Subcutaneous abdominal adipose tissue (tissue), 5 donors: Measurements from ENCODE around the gene DLGAP5.

Experiments
- H3K27ac ChIP-seq: one replicate; pipeline ENCODE4 v1.7.0; 2013; ENCODE audit warnings: low read depth, mild to moderate bottlenecking, inconsistent platforms, low read length, moderate library complexity
- H3K27me3 ChIP-seq, 5 donors: one replicate each; pipeline ENCODE4 v1.7.0; 2013; ENCODE audit warnings: low read length in 5 of 5, inconsistent platforms in 1 of 5; ENCODE audit not compliant: control insufficient read depth in 5 of 5, insufficient read depth in 4 of 5
- H3K36me3 ChIP-seq, 5 donors: one replicate each; pipeline ENCODE4 v1.7.0; 2013; ENCODE audit warnings: low read length in 5 of 5; ENCODE audit not compliant: control insufficient read depth in 5 of 5, insufficient read depth in 5 of 5
- H3K4me1 ChIP-seq, 5 donors: one replicate each; pipeline ENCODE4 v1.7.0; 2013; ENCODE audit warnings: low read length in 5 of 5, mild to moderate bottlenecking in 3 of 5, moderate library complexity in 1 of 5; ENCODE audit not compliant: control insufficient read depth in 5 of 5, insufficient read depth in 5 of 5
- H3K4me3 ChIP-seq, 5 donors: one replicate each; pipeline ENCODE4 v1.7.0; 2013; ENCODE audit warnings: low read length in 5 of 5, low read depth in 1 of 5
- H3K9ac ChIP-seq, 5 donors: one replicate each; pipeline ENCODE4 v1.7.0; 2013; ENCODE audit warnings: low read length in 5 of 5, mild to moderate bottlenecking in 4 of 5, moderate library complexity in 3 of 5
- H3K9me3 ChIP-seq, 5 donors: one replicate each; pipeline ENCODE4 v1.7.0; 2013; ENCODE audit warnings: low read length in 5 of 5; ENCODE audit not compliant: control insufficient read depth in 5 of 5
- donor health status: healthy.
- donor health status: healthy.
- donor health status: healthy.
- donor health status: healthy.
- donor health status: healthy.

Gene DLGAP5

GRCh38 chr14:55146425-55146824 lies 45.0 kb downstream of the DLGAP5 start:
- Histone ChIP-seq H3K4me3 (no peak overlapping the region), H3K36me3 (peaks cover 42 to 57% (median 47%) of the 10 kb centered on the region in 5 donors), H3K9ac (no peak overlapping the region), H3K4me1 (peaks cover 0 to 4% (median 0%) of the 10 kb centered on the region in 5 donors), H3K27me3 (no peaks in the 10 kb centered on the region), H3K27ac (peak overlapping the region; percentile 21), H3K9me3 (no peaks in the 10 kb centered on the region)

DNA sequence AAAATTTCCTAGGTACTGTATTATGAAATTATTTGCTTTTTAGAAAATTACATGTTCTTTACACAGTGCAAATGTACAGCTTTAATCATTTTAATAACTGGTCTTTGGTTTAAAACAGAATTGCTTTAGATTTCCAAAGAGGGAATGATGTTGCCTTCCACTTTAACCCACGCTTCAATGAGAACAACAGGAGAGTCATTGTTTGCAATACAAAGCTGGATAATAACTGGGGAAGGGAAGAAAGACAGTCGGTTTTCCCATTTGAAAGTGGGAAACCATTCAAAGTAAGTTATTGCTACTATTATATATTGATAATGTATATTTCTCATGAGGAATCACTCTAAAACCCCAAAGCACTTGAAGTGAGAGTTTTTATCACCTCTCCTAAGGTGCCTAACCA lies 48.9 kb downstream of the DLGAP5 start:
- Histone ChIP-seq H3K27ac (no peak overlapping the region), H3K9me3 (no peaks in the 10 kb centered on the region), H3K9ac (no peak overlapping the region), H3K27me3 (no peaks in the 10 kb centered on the region), H3K4me3 (no peak overlapping the region), H3K4me1 (peaks cover 3 to 18% (median 9%) of the 10 kb centered on the region in 5 donors), H3K36me3 (peaks cover 73 to 90% (median 78%) of the 10 kb centered on the region in 5 donors)

DNA sequence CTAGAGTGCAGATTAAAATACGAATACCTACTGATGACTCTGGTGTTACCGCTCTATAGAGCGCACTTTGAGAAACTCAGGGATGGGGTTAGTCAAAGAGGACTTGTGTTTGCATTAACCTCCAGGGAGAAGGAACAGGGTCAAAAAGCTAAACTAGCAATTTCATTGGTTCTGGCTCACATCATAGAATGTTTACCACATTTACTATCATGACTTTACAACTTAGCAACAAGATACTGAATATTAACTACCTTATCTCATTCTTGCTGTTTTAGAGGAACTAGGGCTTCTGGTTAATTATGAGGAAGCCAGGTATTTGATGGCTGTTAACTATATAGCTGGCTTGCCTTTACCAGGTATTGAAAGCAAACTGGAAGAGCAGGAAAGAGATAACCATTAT lies 49.6 kb downstream of the DLGAP5 start:
- no peak overlapping the region for H3K27ac ChIP-seq
- H3K4me1 ChIP-seq: peaks cover 7 to 24% (median 15%) of the 10 kb centered on the region in 5 donors
- peaks cover 66 to 90% (median 75%) of the 10 kb centered on the region in 5 donors for H3K36me3 ChIP-seq
- H3K9ac ChIP-seq: no peak overlapping the region
- no peaks in the 10 kb centered on the region for H3K9me3 ChIP-seq
- no peak overlapping the region for H3K4me3 ChIP-seq
- H3K27me3 ChIP-seq: no peaks in the 10 kb centered on the region

GRCh38 chr14:55139696-55140509 lies 51.5 kb downstream of the DLGAP5 start:
- Histone ChIP-seq H3K36me3 (peaks cover 50 to 74% (median 68%) of the 10 kb centered on the region in 5 donors), H3K4me3 (no peak overlapping the region), H3K27me3 (no peaks in the 10 kb centered on the region), H3K27ac (peak overlapping the region; percentile 99), H3K9me3 (no peaks in the 10 kb centered on the region), H3K9ac (no peak overlapping the region), H3K4me1 (peaks cover 14 to 34% (median 29%) of the 10 kb centered on the region in 5 donors)

DNA sequence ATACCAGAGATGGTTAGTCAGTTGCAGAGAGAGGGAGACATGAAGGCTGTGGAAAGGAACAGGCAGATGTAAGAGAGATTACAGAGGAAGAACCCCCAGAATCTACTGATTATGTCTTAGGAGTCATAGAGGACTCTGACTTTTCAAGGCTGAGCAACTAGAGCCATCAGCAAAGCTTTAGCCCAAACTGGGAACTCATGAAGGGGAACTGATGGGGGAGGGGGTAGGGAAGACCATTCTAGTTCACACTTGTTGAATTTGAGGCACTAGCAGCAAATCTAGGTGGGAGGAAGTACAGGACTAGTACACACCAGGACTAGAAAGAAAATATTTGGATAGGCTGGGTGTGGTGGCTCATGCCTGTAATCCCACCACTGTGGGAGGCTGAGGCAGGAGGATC lies 52.2 kb downstream of the DLGAP5 start:
- H3K4me3 ChIP-seq: no peak overlapping the region
- peak overlapping the region in 1 of 5 donors; percentile 19 for H3K9ac ChIP-seq
- no peaks in the 10 kb centered on the region for H3K27me3 ChIP-seq
- H3K36me3 ChIP-seq: peaks cover 48 to 69% (median 64%) of the 10 kb centered on the region in 5 donors
- peaks cover 14 to 40% (median 34%) of the 10 kb centered on the region in 5 donors for H3K4me1 ChIP-seq
- H3K9me3 ChIP-seq: no peaks in the 10 kb centered on the region
- peak overlapping the region; percentile 99 for H3K27ac ChIP-seq

DNA sequence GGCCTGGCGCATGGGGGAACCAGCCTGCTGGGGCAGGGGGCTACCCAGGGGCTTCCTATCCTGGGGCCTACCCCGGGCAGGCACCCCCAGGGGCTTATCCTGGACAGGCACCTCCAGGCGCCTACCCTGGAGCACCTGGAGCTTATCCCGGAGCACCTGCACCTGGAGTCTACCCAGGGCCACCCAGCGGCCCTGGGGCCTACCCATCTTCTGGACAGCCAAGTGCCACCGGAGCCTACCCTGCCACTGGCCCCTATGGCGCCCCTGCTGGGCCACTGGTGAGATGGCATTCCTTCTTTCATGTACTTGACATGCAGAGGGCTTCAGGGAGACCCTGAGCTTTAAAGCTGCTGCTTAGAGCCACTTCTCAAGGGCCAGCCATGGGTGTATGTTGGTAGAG lies 53.3 kb downstream of the DLGAP5 start:
- Histone ChIP-seq H3K36me3 (peaks cover 45 to 67% (median 56%) of the 10 kb centered on the region in 5 donors), H3K27ac (peak overlapping the region; percentile 99), H3K9me3 (no peaks in the 10 kb centered on the region), H3K4me3 (peak overlapping the region in 1 of 5 donors; percentile 13), H3K4me1 (peaks cover 14 to 51% (median 42%) of the 10 kb centered on the region in 5 donors), H3K9ac (peak overlapping the region in 2 of 5 donors; percentile 17 to 69), H3K27me3 (no peaks in the 10 kb centered on the region)

DNA sequence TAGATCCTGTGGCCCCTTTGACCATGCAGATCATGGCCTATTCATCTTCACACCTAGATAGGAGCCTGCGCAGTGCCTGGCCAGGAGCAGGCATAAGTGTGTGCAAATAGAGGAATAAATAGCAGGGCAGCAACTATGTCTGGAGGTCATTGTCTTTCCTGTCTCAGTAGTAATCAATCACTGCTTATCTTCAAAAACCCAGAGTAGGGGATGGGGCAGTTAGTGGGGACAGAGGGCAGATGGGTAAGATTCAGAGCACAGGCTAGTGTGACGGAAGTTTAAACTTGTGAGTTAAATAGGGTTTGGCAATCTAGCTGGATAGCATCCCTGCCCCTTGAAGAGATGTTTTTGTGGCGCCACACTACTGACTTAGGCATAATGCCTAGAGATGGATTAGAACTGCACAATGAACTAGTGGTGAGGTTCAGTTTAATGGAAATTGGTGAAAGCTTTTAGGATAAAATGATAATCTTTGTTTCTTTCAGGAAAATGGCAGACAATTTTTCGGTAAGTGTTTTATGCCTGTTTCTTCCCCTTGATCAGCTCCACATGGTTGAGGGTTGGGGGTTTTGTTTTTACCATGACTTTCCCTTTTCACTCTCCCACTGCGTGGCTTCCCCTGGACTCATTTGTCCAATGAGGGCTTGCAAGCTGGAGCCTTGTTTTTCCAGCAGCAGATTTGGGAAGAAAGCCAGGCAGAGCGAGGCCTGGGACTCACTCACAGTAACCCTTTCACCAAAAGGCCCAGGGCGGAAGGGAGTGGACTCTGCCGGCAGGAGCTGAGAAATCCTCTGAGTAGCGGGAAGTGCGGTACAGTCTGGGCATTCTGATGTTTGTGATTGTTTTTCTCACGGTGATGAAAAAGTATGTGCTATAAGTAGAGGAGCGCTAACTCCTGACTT lies 54.2 kb downstream of the DLGAP5 start:
- Histone ChIP-seq H3K27me3 (no peaks in the 10 kb centered on the region), H3K27ac (peak overlapping the region; percentile 99), H3K4me3 (peak overlapping the region; percentile 13 to 50 (median 37)), H3K36me3 (peaks cover 39 to 61% (median 48%) of the 10 kb centered on the region in 5 donors), H3K4me1 (peaks cover 14 to 53% (median 48%) of the 10 kb centered on the region in 5 donors), H3K9me3 (no peaks in the 10 kb centered on the region), H3K9ac (peak overlapping the region in 4 of 5 donors; percentile 25 to 71 (median 60))

GRCh38 chr14:55136241-55136640 lies 55.1 kb downstream of the DLGAP5 start:
- no peaks in the 10 kb centered on the region for H3K9me3 ChIP-seq
- no peak overlapping the region for H3K9ac ChIP-seq
- peaks cover 14 to 62% (median 57%) of the 10 kb centered on the region in 5 donors for H3K4me1 ChIP-seq
- no peaks in the 10 kb centered on the region for H3K27me3 ChIP-seq
- H3K4me3 ChIP-seq: no peak overlapping the region
- H3K36me3 ChIP-seq: peaks cover 31 to 52% (median 39%) of the 10 kb centered on the region in 5 donors
- H3K27ac ChIP-seq: peak overlapping the region; percentile 99

GRCh38 chr14:55133416-55133815 lies 58.0 kb downstream of the DLGAP5 start:
- no peak overlapping the region for H3K9ac ChIP-seq
- H3K36me3 ChIP-seq: peaks cover 3 to 24% (median 11%) of the 10 kb centered on the region in 5 donors
- H3K4me3 ChIP-seq: peak overlapping the region in 1 of 5 donors; percentile 23
- no peaks in the 10 kb centered on the region for H3K27me3 ChIP-seq
- no peaks in the 10 kb centered on the region for H3K9me3 ChIP-seq
- H3K27ac ChIP-seq: peak overlapping the region; percentile 99
- H3K4me1 ChIP-seq: peaks cover 17 to 80% (median 72%) of the 10 kb centered on the region in 5 donors
